Activated naive CD4-positive, alpha-beta T cell treated with anti-CD3 and anti-CD28 coated beads, Interleukin-2, amount 10 ng/mL, durations not matched to agents 7 days and 5 days (primary cell): Measurements from ENCODE around the gene IGF1R.

Source experiments
- CTCF ChIA-PET: fragments of 350-600 bp; sonication (Branson Sonifier 250); formaldehyde crosslinking; loops from one replicate; lab custom pipeline; 2021; ENCODE audit warnings: antibody characterized with exemption; lab: Charles Lee
- DNase-seq: peaks from one replicate; pipeline ENCODE4 v3.0.0-alpha.2; 2020
- H3K27ac Mint-ChIP-seq: one replicate; pipeline ENCODE4 v1.8.0; 2021; ENCODE audit warnings: mild to moderate bottlenecking, moderate library complexity, mixed read lengths
- H3K27me3 Mint-ChIP-seq: one replicate; pipeline ENCODE4 v1.8.0; 2021; ENCODE audit warnings: mild to moderate bottlenecking, mixed read lengths
- H3K36me3 Mint-ChIP-seq: one replicate; pipeline ENCODE4 v1.8.0; 2021; ENCODE audit warnings: mixed read lengths
- H3K4me1 Mint-ChIP-seq: one replicate; pipeline ENCODE4 v1.8.0; 2021; ENCODE audit warnings: mixed read lengths
- H3K4me3 Mint-ChIP-seq: one replicate; pipeline ENCODE4 v1.8.0; 2021; ENCODE audit warnings: mild to moderate bottlenecking, moderate library complexity, mixed read lengths
- H3K9me3 Mint-ChIP-seq: one replicate; pipeline ENCODE4 v1.8.0; 2021; ENCODE audit warnings: mixed read lengths

The IGF1R gene

DNA sequence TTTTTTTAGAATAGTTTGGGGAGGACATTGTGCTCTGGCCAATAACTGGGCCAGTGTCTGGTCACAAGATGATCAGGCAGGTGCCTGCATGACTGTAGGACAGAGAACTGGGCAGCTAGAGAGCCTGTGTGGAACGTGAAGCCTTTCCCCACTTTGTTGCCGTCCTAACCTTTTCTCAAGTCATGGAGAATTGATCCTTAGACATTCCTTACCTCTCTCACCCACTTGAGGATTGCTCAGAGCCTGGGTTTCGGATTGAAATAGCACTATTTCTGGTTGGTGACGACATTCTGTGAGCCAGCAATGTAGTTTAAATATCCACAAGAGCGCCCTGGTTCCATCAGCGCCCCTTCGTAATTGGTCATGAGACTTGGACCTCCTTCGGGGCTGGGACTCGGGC lies 138.4 kb downstream of the IGF1R start:
- Mint-ChIP-seq H3K4me3 (no peak overlapping the region), H3K36me3 (no peaks in the 10 kb centered on the region), H3K4me1 (peaks cover 10% of the 10 kb centered on the region), H3K27ac (no peak overlapping the region), H3K27me3 (no peaks in the 10 kb centered on the region), H3K9me3 (no peaks in the 10 kb centered on the region)
- CTCF ChIA-PET, result interaction anchor here (1.2 kb wide), 1 partner anchor 9 kb away, joined by 3 read pairs; no protein-coding TSS in a partner anchor
- no peak for DNase-seq

DNA sequence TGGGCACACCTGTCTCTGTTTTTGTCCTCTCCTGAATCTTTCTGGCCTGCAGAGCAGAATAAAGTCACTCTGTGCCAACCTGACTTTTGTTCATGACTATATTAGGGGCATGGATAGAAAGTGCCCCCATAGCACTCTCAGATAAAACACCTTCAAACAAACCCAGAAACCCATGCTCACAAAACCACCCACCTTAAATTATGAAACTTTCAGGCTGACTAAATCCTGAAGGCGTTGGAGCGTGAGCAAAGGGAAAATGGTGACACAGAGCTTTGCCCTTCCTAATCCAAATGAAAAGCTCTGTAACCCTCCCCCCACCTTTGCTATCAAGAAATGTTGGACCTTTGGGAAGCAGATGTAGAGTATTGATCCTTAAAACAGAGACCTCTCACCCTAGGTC lies 138.9 kb downstream of the IGF1R start:
- no peaks in the 10 kb centered on the region for H3K9me3 Mint-ChIP-seq
- CTCF ChIA-PET, result interaction anchor here (1.2 kb wide), 1 partner anchor 9 kb away, joined by 3 read pairs; no protein-coding TSS in a partner anchor
- H3K36me3 Mint-ChIP-seq, result no peaks in the 10 kb centered on the region
- peaks cover 10% of the 10 kb centered on the region for H3K4me1 Mint-ChIP-seq
- no peak overlapping the region for H3K4me3 Mint-ChIP-seq
- H3K27ac Mint-ChIP-seq, result no peak overlapping the region
- no peaks in the 10 kb centered on the region for H3K27me3 Mint-ChIP-seq
- no peak for DNase-seq

DNA sequence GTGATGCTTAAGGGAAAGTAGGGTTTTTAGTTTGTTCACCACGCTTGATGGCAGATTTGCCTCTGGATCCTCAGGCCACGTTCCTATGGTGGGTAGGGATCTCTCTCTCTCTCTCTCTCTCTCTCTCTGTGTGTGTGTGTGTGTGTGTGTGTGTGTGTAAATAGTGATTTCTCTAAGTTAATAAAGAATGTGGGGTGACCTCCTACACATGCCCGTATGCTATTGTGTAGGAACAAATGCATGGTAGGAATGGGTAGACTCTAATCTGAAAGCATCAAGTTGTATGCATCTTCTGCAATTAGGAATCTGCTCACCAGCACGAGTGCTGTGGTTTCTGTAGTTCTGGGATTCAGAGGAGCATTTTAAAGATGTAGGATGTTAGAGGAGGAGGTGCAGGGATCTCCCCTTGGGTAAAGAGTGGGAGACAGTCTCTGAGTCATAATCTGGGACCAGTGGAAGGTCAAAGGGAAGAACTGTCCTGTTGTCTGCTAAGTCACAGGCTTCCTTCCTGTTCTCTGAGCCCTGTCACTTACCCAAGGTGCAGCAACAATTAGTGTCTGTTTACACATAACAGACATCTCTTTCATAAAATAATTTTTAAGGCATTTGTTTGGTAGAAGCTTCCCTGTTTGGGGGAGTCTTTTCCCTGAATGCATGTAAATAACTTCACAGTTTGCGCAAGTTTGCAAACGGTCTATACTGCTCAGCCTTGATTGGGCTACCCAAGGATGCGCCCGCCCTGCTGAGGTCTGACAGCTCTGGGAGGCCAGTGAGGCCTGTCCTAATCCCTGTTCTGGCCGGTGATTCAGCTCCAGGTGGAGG lies 139.8 kb downstream of the IGF1R start:
- no peaks in the 10 kb centered on the region for H3K27me3 Mint-ChIP-seq
- H3K4me1 Mint-ChIP-seq, result peaks cover 11% of the 10 kb centered on the region
- H3K9me3 Mint-ChIP-seq, result no peaks in the 10 kb centered on the region
- DNase-seq, result no peak
- no peaks in the 10 kb centered on the region for H3K36me3 Mint-ChIP-seq
- no peak overlapping the region for H3K4me3 Mint-ChIP-seq
- no peak overlapping the region for H3K27ac Mint-ChIP-seq
- CTCF ChIA-PET, result interaction anchor here (1.2 to 1.9 kb wide), 2 partner anchors 10 to 93 kb away, joined by 3 to 4 read pairs; no protein-coding TSS in a partner anchor

DNA sequence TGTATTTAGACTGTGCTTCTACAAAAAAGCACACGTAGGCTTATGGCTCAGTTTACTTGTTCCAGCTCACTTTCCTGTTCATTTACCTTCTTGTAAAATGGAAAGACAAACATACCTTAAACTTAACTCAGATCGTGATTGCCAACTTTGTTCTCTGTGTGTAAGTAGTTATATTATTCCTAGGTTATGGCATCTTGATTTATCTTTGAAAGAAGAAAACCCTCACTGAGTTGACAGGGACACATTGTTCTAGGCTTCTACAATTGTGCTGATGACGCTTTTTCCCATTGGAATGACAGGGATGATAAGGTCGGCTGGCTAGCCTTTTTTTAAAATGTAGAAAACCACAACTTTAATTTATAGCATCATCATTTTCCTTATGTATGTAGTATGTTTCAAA lies 140.7 kb downstream of the IGF1R start:
- CTCF ChIA-PET, result interaction anchor here (1.9 kb wide), 1 partner anchor 93 kb away, joined by 4 read pairs; no protein-coding TSS in a partner anchor
- no peak overlapping the region for H3K27ac Mint-ChIP-seq
- no peaks in the 10 kb centered on the region for H3K27me3 Mint-ChIP-seq
- peaks cover 12% of the 10 kb centered on the region for H3K4me1 Mint-ChIP-seq
- no peaks in the 10 kb centered on the region for H3K9me3 Mint-ChIP-seq
- no peaks in the 10 kb centered on the region for H3K36me3 Mint-ChIP-seq
- no peak for DNase-seq
- H3K4me3 Mint-ChIP-seq, result no peak overlapping the region

DNA sequence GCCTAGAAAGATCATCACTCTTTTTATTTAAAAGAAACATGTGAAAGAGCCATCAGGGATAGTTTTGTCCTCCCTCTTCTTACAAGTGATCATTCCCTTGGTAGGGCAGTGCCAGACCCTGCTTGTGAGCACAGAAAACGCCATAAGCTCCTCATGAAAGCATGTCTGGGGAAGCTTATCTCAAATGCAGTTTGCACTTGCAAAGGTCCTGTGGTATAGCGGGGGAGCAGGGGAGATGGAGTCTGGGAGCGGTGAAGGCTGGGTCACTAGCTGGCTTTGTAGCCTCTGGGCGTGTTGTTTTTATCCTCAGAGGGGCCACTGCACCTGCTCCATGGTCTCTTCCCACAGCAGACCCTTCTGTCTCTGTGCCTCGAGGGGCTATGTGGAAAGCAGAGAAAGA lies 141.9 kb downstream of the IGF1R start:
- Mint-ChIP-seq H3K27me3 (no peaks in the 10 kb centered on the region), H3K27ac (no peak overlapping the region), H3K4me1 (peaks cover 12% of the 10 kb centered on the region), H3K4me3 (no peak overlapping the region), H3K9me3 (no peaks in the 10 kb centered on the region), H3K36me3 (no peaks in the 10 kb centered on the region)
- no peak for DNase-seq
- CTCF ChIA-PET, result interaction anchor here (0.5 to 2.4 kb wide), 3 partner anchors 11 to 475 kb away, joined by 3 to 9 read pairs (median 3); no protein-coding TSS in a partner anchor

DNA sequence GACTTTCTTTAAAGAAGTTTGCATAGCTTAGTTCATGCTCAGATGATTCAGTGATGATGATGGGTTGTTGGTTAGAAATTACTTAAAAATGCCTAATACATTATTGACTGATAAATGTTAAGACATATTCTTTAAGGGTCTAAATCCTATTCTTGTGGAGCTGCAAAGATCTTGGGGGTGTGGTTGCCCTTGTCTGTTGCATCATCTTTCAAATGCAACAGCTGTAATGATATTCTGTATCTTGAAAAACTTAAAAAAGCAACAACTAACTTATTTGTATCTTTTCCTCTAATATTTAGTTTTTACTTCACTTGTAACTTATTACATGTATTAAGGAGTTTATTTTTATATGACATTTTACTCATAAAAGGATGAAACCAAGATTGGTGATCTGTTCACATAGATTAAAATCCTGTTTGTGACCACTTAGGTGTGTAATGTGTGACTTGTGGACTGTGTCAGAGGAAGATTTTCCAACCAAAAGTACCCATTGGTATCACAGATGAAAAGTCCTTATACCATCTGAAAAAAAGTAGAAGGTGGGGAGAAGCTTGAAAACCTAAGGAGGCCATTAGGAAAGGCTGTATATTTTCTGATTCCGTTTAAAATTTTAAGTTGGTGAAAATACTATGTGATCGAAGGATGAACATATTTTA lies 142.8 kb downstream of the IGF1R start:
- H3K27me3 Mint-ChIP-seq, result no peaks in the 10 kb centered on the region
- no peak overlapping the region for H3K4me3 Mint-ChIP-seq
- H3K9me3 Mint-ChIP-seq, result no peaks in the 10 kb centered on the region
- DNase-seq, result no peak
- no peak overlapping the region for H3K27ac Mint-ChIP-seq
- peaks cover 12% of the 10 kb centered on the region for H3K4me1 Mint-ChIP-seq
- no peaks in the 10 kb centered on the region for H3K36me3 Mint-ChIP-seq
- CTCF ChIA-PET, result interaction anchor here (1.3 to 2.4 kb wide), 2 partner anchors 12 to 342 kb away, joined by 3 to 9 read pairs; no protein-coding TSS in a partner anchor

DNA sequence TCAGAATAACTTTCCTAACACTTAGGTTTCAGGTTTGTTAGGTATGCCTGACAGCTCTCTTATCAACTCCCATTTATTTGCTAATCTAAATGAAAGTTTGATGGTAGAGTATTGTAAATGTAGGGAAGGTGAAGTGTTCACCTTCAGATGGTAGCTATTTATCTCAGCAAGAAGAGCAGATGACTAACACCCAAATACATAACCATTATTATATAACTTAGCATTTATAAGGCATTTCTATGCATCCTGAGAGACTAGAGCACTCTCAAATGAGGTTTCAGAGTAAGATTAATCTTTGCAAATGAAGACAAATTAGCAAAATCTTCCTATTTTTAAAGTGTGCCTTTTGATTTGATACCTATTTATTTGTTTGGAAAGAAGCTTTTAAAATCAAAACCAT lies 143.8 kb downstream of the IGF1R start:
- CTCF ChIA-PET, result interaction anchor here (2.5 kb wide), 1 partner anchor 13 kb away, joined by 13 read pairs; no protein-coding TSS in a partner anchor
- H3K27me3 Mint-ChIP-seq, result no peaks in the 10 kb centered on the region
- H3K4me3 Mint-ChIP-seq, result no peak overlapping the region
- no peak overlapping the region for H3K27ac Mint-ChIP-seq
- H3K36me3 Mint-ChIP-seq, result no peaks in the 10 kb centered on the region
- H3K9me3 Mint-ChIP-seq, result no peaks in the 10 kb centered on the region
- DNase-seq, result no peak
- peaks cover 12% of the 10 kb centered on the region for H3K4me1 Mint-ChIP-seq

DNA sequence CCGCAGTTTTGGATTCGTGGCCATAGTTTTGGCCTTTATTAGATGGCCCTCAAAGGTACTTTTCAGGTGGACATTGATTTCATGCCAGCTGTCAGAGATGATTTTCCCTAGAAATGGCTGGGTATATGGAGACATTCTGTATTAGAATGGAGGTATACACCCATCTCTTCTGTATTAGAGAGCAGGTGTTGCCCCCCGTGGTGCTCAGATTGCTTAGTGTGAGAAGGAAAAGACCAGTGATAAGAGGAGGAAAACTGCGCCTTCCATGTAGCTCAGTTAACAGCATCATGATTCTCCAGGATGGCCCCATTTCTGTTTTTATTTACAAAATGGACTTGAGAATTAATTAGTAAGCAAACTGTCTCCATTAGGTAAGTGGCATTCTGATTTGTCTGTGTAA lies 145.9 kb downstream of the IGF1R start:
- H3K36me3 Mint-ChIP-seq, result no peaks in the 10 kb centered on the region
- no peak for DNase-seq
- H3K27me3 Mint-ChIP-seq, result no peaks in the 10 kb centered on the region
- CTCF ChIA-PET, result interaction anchor here (1.1 to 2.5 kb wide), 2 partner anchors 13 to 15 kb away, joined by 3 to 13 read pairs; no protein-coding TSS in a partner anchor
- no peaks in the 10 kb centered on the region for H3K9me3 Mint-ChIP-seq
- no peak overlapping the region for H3K27ac Mint-ChIP-seq
- H3K4me1 Mint-ChIP-seq, result peaks cover 2% of the 10 kb centered on the region
- no peak overlapping the region for H3K4me3 Mint-ChIP-seq

DNA sequence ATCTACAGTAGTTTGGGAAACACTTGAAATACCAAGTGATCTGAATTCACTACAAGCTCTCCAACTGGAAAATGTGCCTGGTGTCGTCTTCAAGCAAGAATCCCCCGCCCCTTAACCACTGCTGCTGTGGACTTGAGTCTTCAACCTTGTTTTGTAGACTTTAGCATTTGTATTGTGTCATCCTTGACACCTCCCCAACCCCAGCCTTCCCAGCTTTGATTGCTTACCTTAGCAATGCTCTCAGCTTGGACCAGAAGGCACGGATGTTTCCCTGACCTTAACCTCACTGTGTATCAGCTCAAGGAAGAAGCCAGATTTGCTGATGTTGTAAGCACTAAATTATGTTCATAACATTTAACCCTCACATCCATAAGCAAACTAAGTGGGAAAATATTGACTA lies 146.4 kb downstream of the IGF1R start:
- H3K4me3 Mint-ChIP-seq, result no peak overlapping the region
- H3K4me1 Mint-ChIP-seq, result peaks cover 4% of the 10 kb centered on the region
- H3K9me3 Mint-ChIP-seq, result no peaks in the 10 kb centered on the region
- H3K36me3 Mint-ChIP-seq, result no peaks in the 10 kb centered on the region
- DNase-seq, result no peak
- H3K27me3 Mint-ChIP-seq, result no peaks in the 10 kb centered on the region
- CTCF ChIA-PET, result no interaction called here
- H3K27ac Mint-ChIP-seq, result no peak overlapping the region

DNA sequence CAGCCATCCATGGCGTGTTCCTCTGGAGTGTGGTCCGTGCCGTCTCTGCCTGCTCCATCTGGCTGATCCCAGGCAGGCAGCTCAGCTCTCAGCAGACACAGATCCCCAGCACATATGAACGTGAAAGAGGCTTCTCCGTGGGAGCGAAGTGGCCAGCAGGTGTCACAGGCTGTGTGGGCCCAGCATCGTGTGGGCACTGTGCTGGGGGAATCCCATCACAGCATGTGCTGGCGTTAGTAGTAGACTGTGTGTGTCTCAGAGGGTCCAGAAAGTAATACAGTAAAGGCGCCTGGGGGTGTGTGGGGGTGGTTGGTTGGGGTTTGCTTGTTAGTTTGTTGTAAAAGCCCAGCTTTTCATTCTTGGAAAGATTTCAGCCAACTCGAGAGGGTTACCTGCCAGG lies 147.6 kb downstream of the IGF1R start:
- CTCF ChIA-PET, result no interaction called here
- Mint-ChIP-seq H3K9me3 (no peaks in the 10 kb centered on the region), H3K4me1 (peaks cover 13% of the 10 kb centered on the region), H3K27me3 (no peaks in the 10 kb centered on the region), H3K36me3 (no peaks in the 10 kb centered on the region), H3K27ac (no peak overlapping the region), H3K4me3 (no peak overlapping the region)
- no peak for DNase-seq

DNA sequence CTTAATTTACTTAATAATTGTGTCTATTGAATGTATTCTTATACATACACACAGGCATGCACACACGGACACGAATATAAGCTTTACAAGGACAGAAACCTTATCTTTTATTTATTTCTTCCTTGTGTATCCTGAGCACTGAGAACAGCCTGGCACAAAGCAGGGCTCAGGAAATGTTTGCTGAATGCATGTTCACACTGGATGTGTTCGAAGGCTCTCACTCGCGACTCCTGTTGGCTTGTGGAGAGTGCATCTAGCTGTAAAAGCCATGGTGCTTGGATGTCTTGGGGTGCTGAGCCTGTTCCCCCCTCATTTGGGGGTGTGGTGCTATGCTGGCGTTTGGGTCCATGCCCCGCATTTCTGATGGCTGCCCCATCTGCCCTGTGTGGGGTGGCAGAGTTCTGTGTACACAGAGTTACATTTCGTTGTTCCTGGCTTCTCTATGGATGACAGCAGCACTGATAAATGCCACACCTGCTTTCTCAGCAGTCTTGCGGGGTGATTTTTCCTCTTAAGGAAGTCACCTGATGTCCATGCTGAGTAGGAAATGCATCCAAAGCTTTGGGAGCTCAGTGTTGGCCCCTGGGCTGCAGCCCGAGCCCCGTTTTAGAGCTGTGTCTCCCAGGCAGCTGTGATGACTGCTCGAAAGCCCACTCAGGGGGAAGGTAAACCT lies 148.5 kb downstream of the IGF1R start:
- Mint-ChIP-seq H3K27ac (no peak overlapping the region), H3K27me3 (no peaks in the 10 kb centered on the region), H3K36me3 (no peaks in the 10 kb centered on the region), H3K9me3 (no peaks in the 10 kb centered on the region), H3K4me3 (no peak overlapping the region), H3K4me1 (peaks cover 19% of the 10 kb centered on the region)
- CTCF ChIA-PET, result interaction anchor here (0.9 kb wide), 1 partner anchor 11 kb away, joined by 3 read pairs; no protein-coding TSS in a partner anchor
- no peak for DNase-seq

DNA sequence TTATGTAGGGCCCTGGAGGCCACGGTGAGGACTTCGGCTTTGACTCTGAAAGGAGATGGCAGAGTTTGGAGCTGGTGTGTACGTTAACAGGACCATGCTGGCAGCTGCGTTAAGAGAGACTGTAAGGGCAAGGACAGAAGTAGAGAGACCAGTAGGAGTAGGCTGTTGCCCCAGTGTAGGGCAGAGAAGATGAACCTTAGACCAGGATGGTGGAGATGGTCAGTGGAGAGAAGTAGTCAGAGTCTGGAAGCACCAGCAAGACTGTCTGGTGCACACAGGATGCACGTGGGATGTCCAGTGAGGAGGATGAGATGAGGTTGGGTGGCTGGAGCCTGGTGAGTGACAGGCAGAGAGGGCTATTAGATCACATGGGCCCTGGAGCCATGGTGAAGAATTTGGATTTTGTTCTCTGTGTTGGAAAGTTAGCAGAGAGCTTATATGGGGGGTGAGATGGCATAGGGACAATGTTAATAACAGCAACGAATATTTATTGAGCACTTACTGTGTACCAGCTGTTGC lies 150.1 kb downstream of the IGF1R start:
- no peak overlapping the region for H3K27ac Mint-ChIP-seq
- no peaks in the 10 kb centered on the region for H3K9me3 Mint-ChIP-seq
- DNase-seq, result no peak
- no peak overlapping the region for H3K4me3 Mint-ChIP-seq
- CTCF ChIA-PET, result interaction anchor here (1.2 to 1.3 kb wide), 2 partner anchors 10 to 53 kb away, joined by 3 read pairs; no protein-coding TSS in a partner anchor
- H3K36me3 Mint-ChIP-seq, result no peaks in the 10 kb centered on the region
- H3K27me3 Mint-ChIP-seq, result no peaks in the 10 kb centered on the region
- peaks cover 17% of the 10 kb centered on the region for H3K4me1 Mint-ChIP-seq

DNA sequence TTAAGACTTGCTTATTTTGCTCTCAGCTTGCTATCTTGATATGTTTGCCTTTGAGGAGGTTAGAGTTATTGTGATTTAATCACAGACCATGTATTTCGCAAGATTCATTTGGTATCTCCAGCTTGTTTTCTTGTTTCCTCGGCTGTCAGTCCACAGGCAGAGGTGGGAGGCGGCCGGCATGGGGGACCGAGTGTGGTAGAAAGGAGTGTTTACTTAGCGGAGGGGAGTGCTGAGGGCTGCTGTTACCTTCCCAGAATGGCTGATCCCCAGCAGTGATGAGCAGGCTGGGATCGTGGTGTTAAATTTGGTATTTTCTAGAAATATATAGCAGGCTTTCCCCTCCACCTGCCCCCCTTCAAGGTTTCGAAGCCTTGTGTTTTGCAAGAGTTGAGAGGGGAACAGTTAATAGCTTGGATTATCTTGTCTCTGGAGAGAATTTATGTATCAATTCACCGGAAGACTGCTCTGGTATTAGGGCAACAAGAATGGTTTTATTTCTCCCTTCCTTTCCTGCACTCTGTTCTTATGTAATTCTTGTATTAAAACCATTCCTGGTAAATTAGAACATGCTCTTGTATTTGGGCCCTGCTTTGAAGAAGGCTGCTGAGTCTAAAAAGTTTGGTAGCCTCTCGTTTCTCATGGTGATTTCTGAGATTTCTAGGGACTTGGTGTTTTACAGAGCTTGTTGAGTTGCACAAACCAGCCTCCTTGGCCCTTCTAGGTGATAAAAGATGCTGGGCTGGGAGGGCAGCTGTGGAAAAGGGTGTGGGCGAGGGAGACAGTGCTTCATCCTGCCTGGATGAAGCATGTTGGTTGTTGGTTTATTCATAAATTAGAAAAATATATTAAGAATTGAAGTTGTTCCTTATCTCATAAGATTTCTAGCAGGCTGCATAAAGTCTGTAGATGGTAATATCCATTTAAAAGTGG lies 151.4 kb downstream of the IGF1R start:
- DNase-seq, result no peak
- Mint-ChIP-seq H3K4me1 (peaks cover 17% of the 10 kb centered on the region), H3K27me3 (no peaks in the 10 kb centered on the region), H3K36me3 (no peaks in the 10 kb centered on the region), H3K9me3 (no peaks in the 10 kb centered on the region), H3K4me3 (no peak overlapping the region), H3K27ac (no peak overlapping the region)
- CTCF ChIA-PET, result interaction anchor here (0.9 to 1.4 kb wide), 4 partner anchors 8 to 51 kb away, joined by 3 to 4 read pairs (median 3); no protein-coding TSS in a partner anchor
